Panc1 (cell line): ENCODE results near the gene CCDC92B. TPM values are rescaled to one million over a fixed set of nuclear protein-coding genes. Genes with fewer than 3 reads are reported as not detected.

Experiments used
- ATAC-seq: fragments of 200-7000 bp; cut with Tn5 transposase; 2 replicates; pipeline ENCODE4 v1.9.1; 2020; ENCODE audit warnings: mild to moderate bottlenecking, moderate library complexity
- BruUV-seq: library from RNA; stranded (reverse); fragments of 400-500 nt; replicated peaks from 2 replicates; lab custom pipeline; 2021; lab: Mats Ljungman, UMichigan
- CTCF ChIA-PET: fragments of 300-600 bp; sonication (Branson Sonifier 250); formaldehyde crosslinking; loops from one replicate; lab custom pipeline; 2022; ENCODE audit warnings: antibody characterized with exemption; lab: Charles Lee
- POLR2A ChIA-PET: fragments of 300-600 bp; sonication (Branson Sonifier 250); formaldehyde crosslinking; loops from one replicate; lab custom pipeline; 2022; ENCODE audit warnings: antibody characterized with exemption; lab: Charles Lee
- DNase-seq: peaks from one replicate; pipeline ENCODE4 v3.0.0-alpha.2; 2010; ENCODE audit warnings: low read depth, low spot score
- H3K27ac ChIP-seq: 2 replicates; pipeline ENCODE4 v1.5.1; 2011; ENCODE audit warnings: mild to moderate bottlenecking, low read length, inconsistent platforms
- H3K27me3 ChIP-seq: fragments of 200-500 bp; sonication (Bioruptor generic); 2 replicates; pipeline ENCODE4 v1.6.0; 2014; ENCODE audit warnings: low read length, inconsistent platforms; ENCODE audit not compliant: control insufficient read depth, insufficient read depth
- H3K36me3 ChIP-seq: fragments of 200-500 bp; sonication (Bioruptor generic); 2 replicates; pipeline ENCODE4 v1.5.1; 2014; ENCODE audit warnings: inconsistent platforms, mild to moderate bottlenecking, low read length, moderate library complexity; ENCODE audit not compliant: control insufficient read depth, insufficient read depth
- H3K4me1 ChIP-seq: 2 replicates; pipeline ENCODE4 v1.5.1; 2011; ENCODE audit warnings: inconsistent platforms, mild to moderate bottlenecking, low read length, moderate library complexity; ENCODE audit not compliant: control insufficient read depth, insufficient read depth
- H3K4me3 ChIP-seq, 2 experiments: 2 replicates each; pipeline ENCODE4 v1.5.1; 2011 to 2012; ENCODE audit warnings: low read depth in 2 of 2, low read length in 2 of 2, mild to moderate bottlenecking in 2 of 2, inconsistent platforms in 1 of 2, moderate library complexity in 1 of 2
- H3K9me3 ChIP-seq: fragments of 200-500 bp; sonication (Bioruptor generic); 2 replicates; pipeline ENCODE4 v1.5.1; 2014; ENCODE audit warnings: low read depth, mild to moderate bottlenecking, inconsistent platforms, low read length, moderate library complexity; ENCODE audit not compliant: control insufficient read depth, insufficient read depth
- CTCF ChIP-seq: fragments of 450-650 bp; IDR thresholded peaks from 2 replicates; pipeline ENCODE4 v1.5.1; 2017; ENCODE audit warnings: mild to moderate bottlenecking
- REST ChIP-seq, 2 experiments: IDR thresholded peaks; 2 replicates each; pipeline ENCODE4 v1.6.1; 2011 to 2012; ENCODE audit warnings: low read depth in 2 of 2, control low read depth in 1 of 2, low read length in 1 of 2, mild to moderate bottlenecking in 1 of 2, moderate library complexity in 1 of 2; ENCODE audit not compliant: insufficient read depth in 1 of 2
- SIN3A ChIP-seq: IDR thresholded peaks from 2 replicates; pipeline ENCODE4 v1.6.1; 2012; ENCODE audit warnings: low read depth, mild to moderate bottlenecking, low read length, moderate library complexity, borderline replicate concordance; ENCODE audit not compliant: insufficient read depth
- in situ Hi-C: cut with HindIII; loops from 2 replicates; pipeline ENCODE4 v1.10.0; 2016; ENCODE audit warnings: low sequenced_read_pairs, low pct_unique_long_range_greater_than_20kb
- intact Hi-C: fragments of 100-400 bp; cut with micrococcal nuclease; formaldehyde crosslinking; loops from one replicate; pipeline ENCODE4 v1.10.0; 2022; ENCODE audit not compliant: unreplicated experiment
- total RNA-seq: library from RNA; stranded (reverse); gene quantifications from one replicate; pipeline ENCODE4 v1.2.1, GENCODE V29; 2021; ENCODE audit not compliant: unreplicated experiment

Gene CCDC92B
- total RNA-seq, 1 experiment from 2014 or later: 0.51 TPM

DNA sequence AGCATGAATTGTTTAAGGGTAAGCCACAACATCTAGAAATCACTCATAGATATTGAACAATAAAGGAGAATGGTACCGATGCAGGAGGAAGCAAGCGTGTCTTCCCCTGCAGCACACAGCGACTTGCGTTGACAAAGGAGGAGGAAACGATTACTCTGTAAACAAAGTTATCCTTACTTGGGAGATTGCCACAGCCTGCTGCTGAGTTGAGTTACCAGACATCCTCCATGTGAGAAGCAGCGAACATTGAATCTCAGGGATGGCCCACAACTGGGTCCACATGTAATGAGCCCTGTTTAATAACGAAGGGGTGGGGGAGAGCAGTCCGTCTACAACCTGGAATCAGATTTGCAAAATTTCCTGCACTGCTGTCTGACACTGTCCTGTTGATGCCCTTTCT, 65.5 kb downstream of the CCDC92B start:
- H3K27ac ChIP-seq: no peak overlapping the region
- peaks cover 21% of the 10 kb centered on the region for H3K36me3 ChIP-seq
- no peaks in the 10 kb centered on the region for H3K9me3 ChIP-seq
- ChIA-PET POLR2A (interaction anchor here (0.6 kb wide), 1 partner anchor 88 kb away, joined by 14 read pairs; no protein-coding TSS in a partner anchor), CTCF (no interaction called here)
- intact Hi-C loops: no loop called here
- in situ Hi-C loops: no loop called here
- H3K4me3 ChIP-seq: no peak overlapping the region
- no peak for TF ChIP-seq CTCF
- no peak for TF ChIP-seq REST (IDR thresholded peaks at IDR 0.05; ENCODE audit: insufficient read depth in 1 of 2, low read depth in 2 of 2, low read length in 1 of 2)
- ATAC-seq: no peak
- no peak for DNase-seq
- peaks cover 18% of the 10 kb centered on the region for H3K4me1 ChIP-seq
- H3K27me3 ChIP-seq: no peaks in the 10 kb centered on the region
- no TSS peak for BruUV-seq

GRCh38 chr17:2682176-2682938, 67.1 kb downstream of the CCDC92B start:
- H3K27me3 ChIP-seq: no peaks in the 10 kb centered on the region
- DNase-seq (no peak), ATAC-seq (no peak)
- no peak overlapping the region for H3K4me3 ChIP-seq
- H3K9me3 ChIP-seq: no peaks in the 10 kb centered on the region
- CTCF ChIA-PET: no interaction called here
- in situ Hi-C loops: no loop called here
- POLR2A ChIA-PET: no interaction called here
- no peak for TF ChIP-seq CTCF
- no peak for TF ChIP-seq SIN3A
- no peak for TF ChIP-seq REST (IDR thresholded peaks at IDR 0.05; ENCODE audit: insufficient read depth in 1 of 2, low read depth in 2 of 2, low read length in 1 of 2)
- H3K27ac ChIP-seq: no peak overlapping the region
- H3K4me1 ChIP-seq: peaks cover 18% of the 10 kb centered on the region
- BruUV-seq: no TSS peak
- peaks cover 21% of the 10 kb centered on the region for H3K36me3 ChIP-seq
- intact Hi-C loops: no loop called here
